SK-N-SH (cell line): ENCODE results near the gene ZNF407.

Source experiments
- ELF1 ChIP-seq: IDR thresholded peaks from 2 replicates; pipeline ENCODE4 v1.4.0; 2012
- POLR2AphosphoS5 ChIP-seq: IDR thresholded peaks from 2 replicates; pipeline ENCODE4 v1.6.1; 2012; ENCODE audit warnings: low read depth, low read length
- TF ChIP-seq, protein P1 (sequence below): fragments of 200-600 bp; sonication (generic); IDR thresholded peaks from 2 replicates; pipeline ENCODE4 v1.6.1; 2017; ENCODE audit warnings: antibody characterized with exemption, mild to moderate bottlenecking, moderate library complexity

DNA sequence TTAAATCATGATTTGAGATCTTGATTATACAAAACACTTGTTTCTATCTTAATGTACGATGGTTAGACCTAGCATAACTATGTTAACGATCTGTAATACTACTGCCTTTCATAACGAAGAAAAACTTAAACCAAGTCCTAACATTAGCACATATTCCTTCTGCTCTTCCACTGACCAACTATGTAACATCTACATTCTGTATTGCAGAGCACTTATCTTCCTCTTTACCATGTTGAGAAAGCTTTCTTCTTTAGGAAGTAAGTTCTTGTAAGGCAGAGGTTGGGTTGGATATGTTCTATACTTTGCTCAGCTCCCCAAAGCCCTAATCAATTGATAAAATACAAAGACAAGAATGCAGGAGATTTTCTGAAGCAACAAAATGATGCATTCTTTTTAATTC, 7.9 kb upstream of the ZNF407 start:
- TF ChIP-seq, protein P1, sequence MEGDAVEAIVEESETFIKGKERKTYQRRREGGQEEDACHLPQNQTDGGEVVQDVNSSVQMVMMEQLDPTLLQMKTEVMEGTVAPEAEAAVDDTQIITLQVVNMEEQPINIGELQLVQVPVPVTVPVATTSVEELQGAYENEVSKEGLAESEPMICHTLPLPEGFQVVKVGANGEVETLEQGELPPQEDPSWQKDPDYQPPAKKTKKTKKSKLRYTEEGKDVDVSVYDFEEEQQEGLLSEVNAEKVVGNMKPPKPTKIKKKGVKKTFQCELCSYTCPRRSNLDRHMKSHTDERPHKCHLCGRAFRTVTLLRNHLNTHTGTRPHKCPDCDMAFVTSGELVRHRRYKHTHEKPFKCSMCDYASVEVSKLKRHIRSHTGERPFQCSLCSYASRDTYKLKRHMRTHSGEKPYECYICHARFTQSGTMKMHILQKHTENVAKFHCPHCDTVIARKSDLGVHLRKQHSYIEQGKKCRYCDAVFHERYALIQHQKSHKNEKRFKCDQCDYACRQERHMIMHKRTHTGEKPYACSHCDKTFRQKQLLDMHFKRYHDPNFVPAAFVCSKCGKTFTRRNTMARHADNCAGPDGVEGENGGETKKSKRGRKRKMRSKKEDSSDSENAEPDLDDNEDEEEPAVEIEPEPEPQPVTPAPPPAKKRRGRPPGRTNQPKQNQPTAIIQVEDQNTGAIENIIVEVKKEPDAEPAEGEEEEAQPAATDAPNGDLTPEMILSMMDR = no peak
- TF ChIP-seq POLR2AphosphoS5 (no peak), ELF1 (no peak)
